ENCODE measurements around the gene CD96.
"Not testable (repeated sequence)": the region's sequence is repeated elsewhere in the genome, so short reads cannot be mapped to it uniquely, and the experiment has no call there.

Gene CD96

GRCh38 chr3:111669926-111670630, 128.1 kb downstream of the CD96 start:
- peaks cover 63% of the 10 kb centered on the region for H3K4me1 Mint-ChIP-seq (ENCODE audit: low read depth)
- H3K4me3 Mint-ChIP-seq: no peak overlapping the region
- no peak for DNase-seq (ENCODE audit: low spot score)
- peaks cover 12% of the 10 kb centered on the region for H3K9me3 Mint-ChIP-seq
- peaks cover 29% of the 10 kb centered on the region for H3K36me3 Mint-ChIP-seq (ENCODE audit: low read depth)
- no peak overlapping the region for H3K27ac Mint-ChIP-seq
- H3K27me3 Mint-ChIP-seq (ENCODE audit: low read depth): no peaks in the 10 kb centered on the region

DNA sequence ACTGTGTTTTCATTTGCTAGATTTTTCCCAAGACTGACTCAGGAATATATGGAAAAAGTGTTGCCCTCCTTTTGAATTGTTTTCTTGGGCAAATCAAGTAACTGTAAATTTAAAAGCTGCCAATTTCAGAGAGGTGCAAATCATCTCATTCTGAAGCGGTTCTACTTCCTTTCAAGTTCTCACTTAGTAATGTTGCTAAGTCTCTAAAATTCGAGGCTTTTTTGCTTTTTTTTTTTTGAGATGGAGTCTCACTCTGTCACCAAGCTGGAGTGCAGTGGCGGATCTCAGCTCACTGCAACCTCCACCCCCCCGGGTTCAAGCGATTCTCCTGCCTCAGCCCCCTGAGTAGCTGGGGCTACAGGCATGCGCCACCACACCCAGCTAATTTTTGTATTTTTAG, 130.5 kb downstream of the CD96 start:
- not testable (repeated sequence) for H3K27me3 Mint-ChIP-seq (ENCODE audit: low read depth); H3K9me3 Mint-ChIP-seq; DNase-seq (ENCODE audit: low spot score); H3K27ac Mint-ChIP-seq; H3K4me3 Mint-ChIP-seq
- Mint-ChIP-seq H3K4me1 (ENCODE audit: low read depth) (peaks cover 71% of the 10 kb centered on the region), H3K36me3 (ENCODE audit: low read depth) (peaks cover 18% of the 10 kb centered on the region)

DNA sequence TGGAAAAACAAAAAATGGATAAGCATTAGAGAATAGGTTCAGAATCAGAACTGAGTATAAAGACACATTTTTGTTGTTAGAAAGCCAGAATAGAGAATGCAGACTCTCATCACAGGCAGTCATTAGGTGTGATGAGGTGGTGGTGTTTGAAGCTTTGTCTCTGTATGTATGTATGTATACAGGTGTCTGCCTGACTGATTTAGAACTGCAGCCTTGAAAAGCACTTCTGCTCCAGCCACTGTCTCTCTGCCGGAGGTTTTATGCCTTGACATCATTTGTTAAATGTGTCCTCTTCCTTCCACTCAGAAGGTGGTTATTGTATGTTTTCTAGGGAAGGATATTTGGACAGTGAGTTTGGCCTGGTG, 133.8 kb downstream of the CD96 start:
- no peak for DNase-seq (ENCODE audit: low spot score)
- Mint-ChIP-seq H3K27me3 (ENCODE audit: low read depth) (no peaks in the 10 kb centered on the region), H3K36me3 (ENCODE audit: low read depth) (peaks cover 16% of the 10 kb centered on the region), H3K4me3 (peak overlapping the region; percentile 92), H3K9me3 (no peaks in the 10 kb centered on the region), H3K4me1 (ENCODE audit: low read depth) (peaks cover 60% of the 10 kb centered on the region), H3K27ac (peak overlapping the region; percentile 98)

DNA sequence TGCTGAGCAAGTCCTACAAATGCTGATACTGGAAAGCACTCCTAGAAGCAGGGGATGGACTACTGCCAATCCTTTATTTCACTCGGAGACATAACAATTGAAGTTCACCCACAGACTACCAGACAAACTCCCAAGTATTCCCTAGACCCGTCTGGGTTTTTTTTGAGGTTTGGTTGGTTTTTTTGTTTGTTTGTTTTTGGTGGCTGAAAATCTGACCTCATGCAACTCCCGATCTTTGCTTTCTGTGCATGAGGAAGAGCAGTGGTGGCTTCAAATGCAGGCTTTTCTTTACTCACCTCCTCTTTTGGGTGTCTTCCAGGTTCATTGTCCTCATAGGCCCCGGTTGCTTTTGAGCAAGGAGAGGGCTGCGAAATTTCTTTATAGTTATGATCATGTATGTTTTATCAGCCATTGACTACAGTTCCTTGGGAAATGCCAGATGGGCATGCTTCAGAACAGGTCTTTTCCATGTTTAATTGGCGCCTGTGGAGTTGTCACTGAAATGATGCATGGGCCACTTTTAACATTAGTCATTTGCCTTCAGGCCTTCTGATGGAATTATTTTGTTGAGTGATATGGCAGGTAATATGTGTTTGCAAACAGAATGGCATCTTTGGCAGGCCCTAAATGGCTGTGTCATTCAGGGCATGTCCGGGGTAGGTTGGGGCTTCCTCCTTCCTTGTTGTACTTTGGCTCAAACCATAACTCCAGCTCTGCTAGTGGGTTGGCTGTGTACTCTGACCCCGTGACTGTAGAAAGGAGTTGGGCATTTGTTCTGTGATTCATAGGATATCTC, 134.4 kb downstream of the CD96 start:
- no peaks in the 10 kb centered on the region for H3K27me3 Mint-ChIP-seq (ENCODE audit: low read depth)
- peak overlapping the region; percentile 92 for H3K4me3 Mint-ChIP-seq
- H3K27ac Mint-ChIP-seq: peak overlapping the region; percentile 98
- H3K4me1 Mint-ChIP-seq (ENCODE audit: low read depth): peaks cover 57% of the 10 kb centered on the region
- DNase-seq (ENCODE audit: low spot score): peak; percentile 29
- no peaks in the 10 kb centered on the region for H3K9me3 Mint-ChIP-seq
- peaks cover 19% of the 10 kb centered on the region for H3K36me3 Mint-ChIP-seq (ENCODE audit: low read depth)

- Mint-ChIP-seq H3K27ac (peak overlapping the region; percentile 39), H3K4me3 (peak overlapping the region; percentile 92), H3K9me3 (no peaks in the 10 kb centered on the region), H3K4me1 (ENCODE audit: low read depth) (peaks cover 55% of the 10 kb centered on the region), H3K36me3 (ENCODE audit: low read depth) (peaks cover 20% of the 10 kb centered on the region), H3K27me3 (ENCODE audit: low read depth) (no peaks in the 10 kb centered on the region)
- DNase-seq (ENCODE audit: low spot score): no peak
Measured at GRCh38 chr3:111677007-111677392, 135.0 kb downstream of the CD96 start.

DNA sequence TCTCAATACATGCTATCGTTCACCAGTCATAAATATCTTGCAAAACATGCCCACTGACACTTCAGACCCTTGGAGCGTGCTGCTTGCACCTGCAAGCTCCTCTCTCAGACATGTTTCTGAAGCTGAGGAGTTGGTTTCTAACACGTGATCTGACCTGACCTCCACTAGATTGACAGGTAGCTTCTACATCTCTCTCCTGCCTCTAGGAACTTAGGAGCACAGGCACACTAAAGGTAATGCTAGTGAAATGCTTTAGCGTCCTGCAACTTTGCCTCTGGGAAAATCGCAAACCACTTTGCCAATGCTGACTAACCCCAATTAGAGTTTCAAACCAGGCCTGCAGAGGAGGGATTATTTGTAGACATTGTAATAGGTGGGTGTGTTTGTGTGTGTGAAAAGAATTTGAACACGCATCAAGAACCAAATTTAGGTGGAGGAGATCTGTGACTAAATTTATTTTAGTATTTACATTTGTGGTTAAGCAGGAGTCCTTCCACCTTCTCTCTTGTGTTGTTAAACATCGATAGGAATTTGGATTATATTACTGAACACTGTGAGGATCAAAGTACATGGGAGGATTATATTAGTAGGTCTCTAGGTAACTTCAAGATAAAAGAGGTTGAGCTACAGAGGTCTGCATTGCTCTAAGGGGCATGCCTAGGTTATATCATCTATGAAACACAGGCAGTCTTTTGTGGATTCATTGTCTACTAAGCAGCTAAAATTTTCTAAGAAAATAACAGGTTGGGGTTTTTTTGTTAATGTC, 139.8 kb downstream of the CD96 start:
- Mint-ChIP-seq H3K4me3 (no peak overlapping the region), H3K27me3 (ENCODE audit: low read depth) (no peaks in the 10 kb centered on the region), H3K9me3 (no peaks in the 10 kb centered on the region), H3K27ac (no peak overlapping the region), H3K4me1 (ENCODE audit: low read depth) (peaks cover 32% of the 10 kb centered on the region), H3K36me3 (ENCODE audit: low read depth) (peaks cover 22% of the 10 kb centered on the region)
- no peak for DNase-seq (ENCODE audit: low spot score)

GRCh38 chr3:111684640-111685039, 142.6 kb downstream of the CD96 start:
- Mint-ChIP-seq H3K4me3 (no peak overlapping the region), H3K27me3 (ENCODE audit: low read depth) (no peaks in the 10 kb centered on the region), H3K36me3 (ENCODE audit: low read depth) (peaks cover 18% of the 10 kb centered on the region), H3K27ac (no peak overlapping the region), H3K4me1 (ENCODE audit: low read depth) (peaks cover 29% of the 10 kb centered on the region), H3K9me3 (no peaks in the 10 kb centered on the region)
- DNase-seq (ENCODE audit: low spot score): no peak

DNA sequence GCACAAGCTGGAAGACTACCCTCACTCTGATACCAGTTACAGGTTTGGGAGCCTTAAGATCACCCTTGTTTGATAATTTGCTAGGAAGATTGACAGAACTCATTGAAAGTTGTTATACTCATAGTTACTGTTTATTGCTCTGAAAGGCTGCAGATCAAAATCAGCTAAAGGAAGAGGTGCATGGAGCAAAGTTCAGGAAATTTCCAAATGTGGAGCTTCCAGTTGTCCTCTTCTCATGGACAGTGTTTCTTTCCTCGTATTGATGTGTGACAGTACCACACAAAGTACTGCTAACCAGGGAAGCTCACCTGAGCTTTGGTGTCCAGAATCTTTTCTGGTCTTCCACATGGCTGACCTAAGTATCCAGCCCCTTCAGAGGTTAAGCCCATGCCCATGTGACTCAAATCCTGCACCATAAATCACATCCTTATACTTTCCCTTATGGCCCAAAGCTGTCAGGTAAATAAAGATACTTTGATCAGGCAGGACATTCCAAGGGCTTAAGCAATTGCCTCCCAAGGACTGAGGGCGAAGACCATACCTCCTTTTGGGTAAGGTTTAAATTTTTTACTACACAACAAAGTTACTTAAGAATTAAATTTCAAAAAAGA, 146.3 kb downstream of the CD96 start:
- Mint-ChIP-seq H3K4me1 (ENCODE audit: low read depth) (peaks cover 36% of the 10 kb centered on the region), H3K36me3 (ENCODE audit: low read depth) (peaks cover 8% of the 10 kb centered on the region), H3K27ac (no peak overlapping the region), H3K9me3 (no peaks in the 10 kb centered on the region), H3K27me3 (ENCODE audit: low read depth) (no peaks in the 10 kb centered on the region), H3K4me3 (no peak overlapping the region)
- no peak for DNase-seq (ENCODE audit: low spot score)

- Mint-ChIP-seq H3K4me3 (no peak overlapping the region), H3K4me1 (ENCODE audit: low read depth) (peaks cover 41% of the 10 kb centered on the region), H3K9me3 (no peaks in the 10 kb centered on the region), H3K27me3 (ENCODE audit: low read depth) (no peaks in the 10 kb centered on the region), H3K36me3 (ENCODE audit: low read depth) (peaks cover 5% of the 10 kb centered on the region), H3K27ac (no peak overlapping the region)
- no peak for DNase-seq (ENCODE audit: low spot score)
Measured at GRCh38 chr3:111690242-111690641, 148.2 kb downstream of the CD96 start.

- Mint-ChIP-seq H3K4me1 (ENCODE audit: low read depth) (peaks cover 47% of the 10 kb centered on the region), H3K27me3 (ENCODE audit: low read depth) (no peaks in the 10 kb centered on the region), H3K9me3 (no peaks in the 10 kb centered on the region), H3K36me3 (ENCODE audit: low read depth) (peaks cover 5% of the 10 kb centered on the region), H3K4me3 (no peak overlapping the region), H3K27ac (no peak overlapping the region)
- DNase-seq (ENCODE audit: low spot score): no peak
Measured at GRCh38 chr3:111691293-111691909, 149.4 kb downstream of the CD96 start.

DNA sequence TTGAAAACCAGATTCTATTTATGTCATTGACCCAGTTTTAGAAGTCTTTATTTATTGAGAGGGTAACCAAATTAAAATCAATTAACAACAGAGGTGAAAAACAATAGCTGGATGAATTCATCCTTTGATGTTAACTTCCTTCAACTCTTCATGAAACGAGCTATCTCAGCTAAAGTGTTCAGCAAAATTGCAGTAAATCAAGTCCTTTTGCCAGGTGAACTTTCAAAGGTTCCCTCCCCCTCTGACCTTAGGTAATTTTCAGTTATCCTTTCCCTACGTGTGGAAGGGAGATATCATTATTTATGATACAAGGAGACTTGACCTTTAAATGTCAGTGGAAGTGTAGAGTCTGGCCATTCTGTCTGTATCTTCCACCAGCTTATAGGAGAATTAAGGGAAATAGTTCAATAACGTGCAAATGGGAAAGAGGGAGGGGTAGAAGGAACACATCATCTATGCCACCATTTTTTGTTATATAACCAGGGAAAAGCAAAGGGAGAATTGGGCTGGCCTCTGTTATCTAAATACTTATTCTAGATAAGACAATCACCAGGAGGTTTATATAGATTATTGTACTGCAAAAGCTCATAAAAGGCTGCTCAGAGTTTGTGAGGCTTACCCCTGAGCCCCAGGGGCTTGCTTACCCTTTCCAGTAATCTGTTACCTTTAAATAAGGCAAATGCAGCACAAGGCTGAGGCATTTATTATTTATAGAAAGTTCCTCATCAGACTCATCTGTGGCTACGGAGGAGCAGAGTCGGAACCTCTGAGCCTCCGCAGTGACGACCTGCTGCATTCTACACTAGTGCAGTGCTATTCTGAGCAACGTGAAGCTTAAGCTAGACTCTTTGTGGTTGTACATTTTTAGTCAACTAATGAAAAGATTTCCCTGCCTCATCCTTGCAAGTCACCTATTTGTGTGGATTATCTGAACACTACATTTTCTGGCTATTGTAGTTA, 150.9 kb downstream of the CD96 start:
- Mint-ChIP-seq H3K27me3 (ENCODE audit: low read depth) (no peaks in the 10 kb centered on the region), H3K4me1 (ENCODE audit: low read depth) (peaks cover 45% of the 10 kb centered on the region), H3K27ac (no peak overlapping the region)

DNA sequence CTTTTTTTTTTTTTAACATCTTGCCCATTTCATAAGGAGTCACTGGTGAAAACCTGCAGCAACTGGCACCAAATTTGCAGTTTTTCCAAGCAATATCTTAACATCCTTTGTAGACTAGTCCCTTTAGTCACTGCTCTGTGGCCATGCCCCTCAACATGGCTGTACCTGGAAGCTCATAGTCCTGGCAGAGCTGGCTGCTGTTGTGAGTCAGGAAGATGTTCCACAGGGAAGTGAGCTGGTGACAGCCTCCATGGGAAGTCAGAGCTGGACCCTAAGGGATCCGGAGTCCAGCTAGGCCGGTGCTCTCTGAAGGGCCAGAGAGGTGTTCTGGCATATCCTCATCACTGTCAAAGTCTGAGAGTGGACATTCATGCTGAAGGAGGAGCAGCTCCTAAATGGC, 152.5 kb downstream of the CD96 start:
- Mint-ChIP-seq H3K4me1 (ENCODE audit: low read depth) (peaks cover 50% of the 10 kb centered on the region), H3K27me3 (ENCODE audit: low read depth) (no peaks in the 10 kb centered on the region), H3K36me3 (ENCODE audit: low read depth) (peaks cover 1% of the 10 kb centered on the region), H3K9me3 (no peaks in the 10 kb centered on the region), H3K4me3 (no peak overlapping the region), H3K27ac (no peak overlapping the region)
- no peak for DNase-seq (ENCODE audit: low spot score)

More for the DNA sequence above, 150.9 kb downstream of the CD96 start:
- H3K9me3 Mint-ChIP-seq: no peaks in the 10 kb centered on the region
- DNase-seq (ENCODE audit: low spot score): no peak
- no peak overlapping the region for H3K4me3 Mint-ChIP-seq
- H3K36me3 Mint-ChIP-seq (ENCODE audit: low read depth): peaks cover 3% of the 10 kb centered on the region

All from T-helper 2 cell treated with Interferon-gamma antibody and Interleukin-4, amounts not matched to agents 5 μg/mL and 100 μg/mL, for 36 hours (primary cell).